Activated T-cell treated with anti-CD3 and anti-CD28 coated beads for 24 hours (primary cell): ENCODE measurements around the gene LAIR1.

Experiments used
- DNase-seq: peaks from one replicate; pipeline ENCODE4 v3.0.0-alpha.2; 2020; ENCODE audit warnings: low read depth

Gene LAIR1

GRCh38 chr19:54317108-54317964 lies 47.4 kb downstream of the LAIR1 start:
- no peak for DNase-seq

- DNase-seq: no peak
Measured at GRCh38 chr19:54316746-54317107, 48.0 kb downstream of the LAIR1 start.

GRCh38 chr19:54315956-54316355 lies 48.8 kb downstream of the LAIR1 start:
- DNase-seq: no peak

- DNase-seq: no peak
Measured at GRCh38 chr19:54312436-54313377, 52.0 kb downstream of the LAIR1 start, which contains the start of gene LILRA5. Gene LILRA5 (minus strand): TSS chr19:54313166. CDS start chr19:54313019, 147 bp downstream.

- DNase-seq: no peak
Measured at GRCh38 chr19:54312011-54312410, 52.7 kb downstream of the LAIR1 start.

GRCh38 chr19:54311486-54311885 lies 53.2 kb downstream of the LAIR1 start:
- no peak for DNase-seq

GRCh38 chr19:54310543-54310942 lies 54.2 kb downstream of the LAIR1 start:
- DNase-seq: no peak

- no peak for DNase-seq
Measured at GRCh38 chr19:54309811-54310210, 54.9 kb downstream of the LAIR1 start.

- no peak for DNase-seq
Measured at GRCh38 chr19:54307389-54308020, 57.2 kb downstream of the LAIR1 start.

GRCh38 chr19:54305141-54305540 lies 59.6 kb downstream of the LAIR1 start:
- no peak for DNase-seq

- no peak for DNase-seq
Measured at GRCh38 chr19:54302257-54302656, 62.5 kb downstream of the LAIR1 start.
